GM21717 (cell line): ENCODE measurements around the gene GNAI1.

Experiments used
- ATAC-seq: cut with Tn5 transposase; IDR thresholded peaks from one replicate; pipeline ENCODE4 v1.9.1; 2021; ENCODE audit warnings: mild to moderate bottlenecking, moderate library complexity; ENCODE audit not compliant: unreplicated experiment

The GNAI1 gene

GRCh38 chr7:80204919-80205318 is 70.3 kb downstream of the GNAI1 start:
- no peak for ATAC-seq

DNA sequence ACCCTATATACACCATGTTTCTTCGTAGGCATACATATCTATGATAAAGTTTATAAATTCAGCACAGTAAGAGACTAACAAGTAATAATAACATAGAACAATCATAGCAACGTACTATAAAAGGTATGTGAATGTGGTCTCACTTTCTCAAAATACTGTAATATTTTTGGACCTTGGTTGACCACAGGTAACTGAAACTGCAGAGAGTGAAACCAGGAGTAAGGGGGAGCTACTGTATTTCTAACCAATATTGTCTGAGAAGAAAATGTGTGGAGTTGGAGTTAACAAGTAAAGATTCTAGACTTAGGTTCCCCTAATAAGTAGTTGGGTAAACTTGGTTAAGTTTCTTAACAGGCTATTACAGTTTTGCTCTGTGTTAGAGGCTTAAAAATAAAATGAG is 72.1 kb downstream of the GNAI1 start:
- ATAC-seq = peak; percentile 69

GRCh38 chr7:80207501-80207900 is 72.9 kb downstream of the GNAI1 start:
- no peak for ATAC-seq

- no peak for ATAC-seq
These were observed 74.1 kb downstream of the GNAI1 start for GRCh38 chr7:80208700-80209099.

DNA sequence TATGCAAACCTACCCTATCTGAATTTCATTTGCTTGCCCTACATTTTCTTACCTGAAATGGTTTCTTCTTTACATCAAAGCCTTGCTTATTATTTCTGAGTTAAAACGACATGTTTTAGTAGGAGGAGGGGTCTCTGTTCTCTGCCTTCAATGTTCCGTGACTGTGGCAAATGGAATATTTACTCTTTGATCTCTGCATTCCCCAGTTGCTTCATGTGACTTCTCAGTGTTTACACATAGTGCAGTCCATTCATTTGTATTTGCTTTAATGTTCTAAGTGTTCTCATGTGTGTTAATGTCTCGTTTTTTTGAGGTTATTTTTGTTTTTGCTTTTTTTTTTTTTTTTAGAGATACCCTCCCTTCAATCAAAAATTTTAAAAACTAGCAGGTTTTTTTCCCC is 75.8 kb downstream of the GNAI1 start:
- ATAC-seq = no peak

DNA sequence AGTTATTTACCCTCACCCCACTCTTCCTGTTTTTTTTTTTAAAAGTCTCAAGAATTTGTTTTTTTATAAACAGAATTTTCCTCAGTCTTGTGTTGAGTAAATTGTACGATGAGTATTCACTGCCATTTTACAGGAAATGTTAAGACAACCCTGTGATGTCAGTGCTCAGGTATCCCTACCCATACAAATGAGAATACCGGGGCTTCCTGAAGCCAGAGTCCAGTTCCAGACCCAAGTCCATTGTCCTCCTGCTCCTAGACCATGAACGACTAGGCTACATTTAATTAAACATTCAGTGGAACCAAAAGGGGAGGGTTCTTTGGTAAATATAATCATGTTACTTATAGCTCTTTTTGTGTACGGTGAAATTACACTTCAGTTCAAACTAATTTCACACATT is 79.2 kb downstream of the GNAI1 start:
- ATAC-seq = no peak

- no peak for ATAC-seq
These were observed 81.1 kb downstream of the GNAI1 start for GRCh38 chr7:80215734-80216133.

DNA sequence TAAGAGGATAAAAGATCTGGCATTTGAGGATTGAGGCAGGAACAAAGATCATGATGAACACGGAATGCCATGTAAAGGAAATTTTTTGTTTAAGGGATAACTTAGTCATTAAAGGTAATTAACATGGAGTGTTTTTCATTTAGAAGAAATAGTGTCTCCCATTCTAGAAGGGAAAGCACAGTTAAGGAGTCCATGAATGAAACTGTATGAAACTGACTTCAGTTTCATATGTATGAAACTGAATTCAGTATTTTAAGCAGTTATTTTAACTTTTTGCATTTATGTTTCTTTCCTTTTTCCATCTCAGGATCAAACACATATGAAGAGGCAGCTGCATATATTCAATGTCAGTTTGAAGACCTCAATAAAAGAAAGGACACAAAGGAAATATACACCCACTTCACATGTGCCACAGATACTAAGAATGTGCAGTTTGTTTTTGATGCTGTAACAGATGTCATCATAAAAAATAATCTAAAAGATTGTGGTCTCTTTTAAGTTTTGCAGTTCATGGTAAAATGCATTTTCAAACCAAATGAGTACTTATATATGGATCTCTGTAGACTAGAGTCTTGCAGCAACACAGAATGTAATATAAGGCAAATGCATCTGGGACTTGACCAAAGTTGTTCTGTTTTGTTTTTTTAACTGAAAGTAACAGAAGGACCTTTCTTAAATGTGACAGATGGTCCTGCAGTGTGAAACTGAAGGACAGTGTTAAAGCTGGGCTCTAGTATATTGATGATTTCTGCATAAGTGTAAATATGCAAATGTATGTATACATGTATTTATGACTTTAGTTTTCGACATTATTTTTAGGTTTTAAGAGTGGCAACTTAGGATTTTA is 82.6 kb downstream of the GNAI1 start:
- peak; percentile 67 for ATAC-seq

DNA sequence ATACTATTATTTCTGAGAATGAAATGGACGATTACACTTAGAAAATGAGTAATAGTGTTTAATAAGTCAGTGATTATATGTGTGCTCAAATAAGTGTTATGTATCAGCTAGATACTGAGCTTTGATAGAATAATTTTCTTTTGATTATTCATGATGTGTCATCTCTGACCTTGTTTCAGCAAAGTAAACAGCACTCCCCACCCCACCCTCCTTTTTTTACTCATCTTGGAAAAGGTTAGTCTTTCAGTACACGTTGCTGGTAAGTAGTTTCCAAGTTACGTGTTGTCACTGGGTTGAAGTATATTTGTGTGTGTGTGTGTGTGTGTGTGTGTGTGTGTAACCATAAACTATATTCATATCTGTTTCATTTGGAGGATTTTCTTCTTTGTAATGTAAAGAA is 84.1 kb downstream of the GNAI1 start:
- no peak for ATAC-seq

DNA sequence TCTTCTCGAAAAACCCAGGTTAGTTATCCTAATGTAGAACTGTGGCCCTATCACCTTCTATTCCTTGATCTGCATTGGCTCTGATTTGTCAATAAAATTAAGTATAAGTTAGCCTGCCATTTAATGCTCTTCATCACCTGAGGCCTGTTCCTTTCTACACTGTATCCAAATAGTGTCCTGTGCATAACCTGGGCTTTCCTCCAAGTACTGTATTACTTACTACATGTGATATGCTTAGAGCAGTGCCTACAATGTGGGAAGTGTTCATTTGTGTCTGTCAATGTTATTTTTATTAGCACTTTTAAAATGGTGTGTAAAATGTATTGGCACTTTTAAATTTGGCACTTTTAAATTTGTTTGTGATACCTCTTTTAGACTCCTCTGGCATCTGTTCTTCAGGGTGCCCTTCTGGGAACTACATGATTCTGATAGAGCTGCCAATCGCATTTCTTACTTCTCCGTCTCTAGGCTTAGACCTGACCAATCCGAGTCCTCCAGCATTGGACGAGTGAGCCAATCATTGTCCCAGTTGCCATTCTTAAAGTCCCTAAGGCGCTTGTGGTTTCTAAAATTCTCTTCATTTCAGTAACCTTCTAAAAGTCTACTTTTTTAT is 85.5 kb downstream of the GNAI1 start:
- no peak for ATAC-seq

GRCh38 chr7:80224415-80224814 is 89.8 kb downstream of the GNAI1 start:
- ATAC-seq = no peak

GRCh38 chr7:80225361-80225760 is 90.7 kb downstream of the GNAI1 start:
- ATAC-seq = no peak

GRCh38 chr7:80226629-80227028 is 92.0 kb downstream of the GNAI1 start:
- ATAC-seq = no peak

GRCh38 chr7:80230327-80230726 is 95.7 kb downstream of the GNAI1 start:
- no peak for ATAC-seq

DNA sequence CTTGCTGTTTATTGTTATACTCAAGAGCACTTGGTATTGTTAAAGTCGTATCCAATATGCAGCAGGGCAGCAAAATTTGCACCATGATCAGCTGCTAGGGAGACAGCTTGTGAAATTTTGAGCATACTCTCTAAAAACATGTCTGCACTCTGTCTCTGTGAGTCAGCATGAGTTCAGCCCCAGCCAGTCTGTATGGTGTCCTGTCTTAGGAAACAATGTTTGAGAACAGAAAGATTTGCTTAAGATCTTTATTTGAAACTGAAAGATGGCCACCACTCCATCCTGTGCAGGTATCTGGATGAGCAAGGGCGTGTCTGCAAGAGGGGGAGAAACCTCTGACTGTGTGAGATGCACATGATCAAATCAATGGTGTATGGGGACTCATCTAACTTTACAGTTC is 97.1 kb downstream of the GNAI1 start:
- ATAC-seq = no peak

DNA sequence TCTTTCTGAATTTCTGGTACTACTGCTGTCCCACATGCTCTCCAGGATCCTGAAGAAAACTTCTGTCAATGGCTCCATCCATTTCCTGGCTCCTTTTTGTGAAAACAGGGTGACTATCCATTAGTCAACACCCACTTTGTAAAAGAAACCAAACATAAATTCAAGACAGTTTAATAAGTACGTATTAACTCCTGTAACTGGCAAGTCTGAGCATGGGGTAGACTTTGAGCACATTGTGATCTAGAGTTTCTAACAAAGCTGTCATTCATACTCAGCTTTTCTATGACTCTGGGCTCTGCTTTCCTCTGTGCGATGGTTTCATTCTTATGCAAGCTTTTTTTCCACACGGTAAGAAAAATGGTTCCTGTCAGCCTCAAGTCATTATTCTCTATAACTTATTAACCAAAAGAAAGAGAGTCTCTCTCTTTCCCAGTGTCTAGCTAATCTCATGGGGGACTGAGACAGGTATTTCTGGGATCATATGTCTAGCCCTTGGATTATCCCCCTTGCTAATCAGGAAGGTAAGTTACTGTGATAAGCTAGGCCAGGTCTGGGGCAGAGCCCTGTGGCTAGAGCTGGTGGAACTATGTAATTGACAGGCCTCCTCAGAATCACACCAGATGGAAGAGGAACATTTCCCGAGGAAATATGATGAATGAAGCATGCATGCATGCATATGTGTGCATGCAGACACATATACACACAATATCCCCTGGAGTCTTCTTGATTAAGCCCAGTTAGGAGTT is 98.5 kb downstream of the GNAI1 start:
- ATAC-seq = no peak

DNA sequence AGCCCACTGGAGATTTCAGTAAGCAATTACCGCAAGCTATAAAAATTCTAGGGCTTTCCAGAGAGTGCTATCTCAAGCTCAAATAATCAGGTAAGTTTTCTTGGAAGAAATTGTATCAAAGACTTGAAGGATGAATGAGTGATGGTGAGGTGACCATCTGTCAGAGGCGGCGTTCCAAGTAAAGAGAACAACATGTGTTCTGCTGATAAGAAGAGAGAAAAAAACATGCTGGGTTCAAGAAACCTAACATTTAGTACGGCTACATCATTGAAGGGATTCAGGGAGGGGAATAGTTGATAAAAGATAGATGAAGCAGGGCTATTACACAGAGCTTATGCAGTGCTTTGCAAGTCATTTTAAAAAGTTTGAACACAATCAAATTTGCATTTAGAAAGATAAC is 100.7 kb downstream of the GNAI1 start:
- ATAC-seq = no peak

DNA sequence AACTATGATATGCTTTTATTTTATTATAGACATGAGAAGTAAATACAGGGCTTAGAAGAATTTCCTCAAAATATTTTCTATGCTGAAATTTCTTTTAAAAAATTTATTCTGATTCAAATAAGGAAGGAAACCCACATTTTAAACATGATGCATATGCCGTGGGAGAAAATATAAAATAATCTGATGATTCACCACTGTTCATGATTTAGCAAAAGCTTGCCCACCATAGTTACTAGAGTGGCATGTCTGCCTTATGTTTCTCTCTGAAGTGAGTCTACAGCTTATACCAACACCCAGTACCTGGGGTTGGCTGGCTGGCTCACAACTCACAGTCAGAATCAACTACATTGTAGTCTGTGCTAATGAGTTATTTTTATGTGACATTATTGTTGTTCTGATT is 102.0 kb downstream of the GNAI1 start:
- no peak for ATAC-seq

- ATAC-seq = no peak
These were observed 105.8 kb downstream of the GNAI1 start for GRCh38 chr7:80240265-80241025.

DNA sequence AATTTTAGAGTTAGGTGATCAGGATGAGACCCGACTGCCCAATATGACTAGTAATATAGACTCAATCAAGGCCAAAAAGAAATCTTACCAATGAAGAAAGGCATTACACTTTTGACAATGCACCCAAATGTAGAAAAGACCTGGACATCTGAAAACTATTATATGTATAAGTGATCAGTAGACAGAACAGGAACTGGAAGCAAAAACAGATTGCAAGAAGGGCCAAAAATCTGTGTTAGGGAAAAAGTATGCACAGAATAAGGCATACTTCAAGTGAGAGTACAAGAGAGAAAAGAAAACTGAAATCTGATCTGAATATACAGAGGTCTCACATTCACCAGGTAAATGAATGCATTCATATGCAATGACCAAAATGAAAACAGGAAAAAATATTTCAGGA is 107.0 kb downstream of the GNAI1 start:
- ATAC-seq = no peak

GRCh38 chr7:80243425-80243824 is 108.8 kb downstream of the GNAI1 start:
- no peak for ATAC-seq
